IPS-20b (cell line): Measurements from ENCODE around the gene ANAPC7.
A peak's percentile ranks its signal among the peaks of the same experiment; 100 is the strongest.
"Not testable (repeated sequence)": the region's sequence is repeated elsewhere in the genome, so short reads cannot be mapped to it uniquely, and the experiment has no call there.

Source experiments
- H3K27ac ChIP-seq: one replicate; pipeline ENCODE4 v1.5.1; 2013; ENCODE audit warnings: low read length
- H3K27me3 ChIP-seq: 2 replicates; pipeline ENCODE4 v1.6.1; 2013; ENCODE audit warnings: mild to moderate bottlenecking, low read length, inconsistent platforms; ENCODE audit not compliant: insufficient read depth
- H3K36me3 ChIP-seq: 2 replicates; pipeline ENCODE4 v1.6.1; 2013; ENCODE audit warnings: low read depth, mild to moderate bottlenecking, inconsistent platforms, low read length, moderate library complexity; ENCODE audit not compliant: insufficient read depth
- H3K4me1 ChIP-seq: 2 replicates; pipeline ENCODE4 v1.6.1; 2013; ENCODE audit warnings: mild to moderate bottlenecking, control low read depth, inconsistent platforms, low read length, moderate library complexity; ENCODE audit not compliant: insufficient read depth
- H3K4me3 ChIP-seq: 2 replicates; pipeline ENCODE4 v1.5.1; 2013; ENCODE audit warnings: mild to moderate bottlenecking, low read length, inconsistent platforms
- H3K9ac ChIP-seq: 2 replicates; pipeline ENCODE4 v1.6.1; 2013; ENCODE audit warnings: low read depth, mild to moderate bottlenecking, inconsistent platforms, low read length, moderate library complexity
- H3K9me3 ChIP-seq: 2 replicates; pipeline ENCODE4 v1.6.1; 2013; ENCODE audit warnings: mild to moderate bottlenecking, low read depth, low read length, inconsistent platforms; ENCODE audit not compliant: insufficient read depth

The ANAPC7 gene

GRCh38 chr12:110421159-110421661, 17.7 kb upstream of the ANAPC7 start:
- Histone ChIP-seq H3K9me3 (no peaks in the 10 kb centered on the region), H3K9ac (no peak overlapping the region), H3K4me1 (0 out of 2 replicates have a peak, but pooled peaks cover 6% of the 10 kb centered on the region), H3K36me3 (no peaks in the 10 kb centered on the region), H3K27ac (no peak overlapping the region), H3K4me3 (no peak overlapping the region), H3K27me3 (no peaks in the 10 kb centered on the region)

- not testable (repeated sequence) for H3K9ac ChIP-seq, H3K4me1 ChIP-seq, H3K27ac ChIP-seq, H3K9me3 ChIP-seq, H3K4me3 ChIP-seq, H3K27me3 ChIP-seq, H3K36me3 ChIP-seq
Measured at GRCh38 chr12:110420644-110421043, 17.1 kb upstream of the ANAPC7 start.

- not testable (repeated sequence) for H3K27ac ChIP-seq
Measured at GRCh38 chr12:110417113-110417512, 13.6 kb upstream of the ANAPC7 start.

GRCh38 chr12:110410086-110410485, 6.6 kb upstream of the ANAPC7 start:
- H3K9me3 ChIP-seq, H3K27me3 ChIP-seq, H3K36me3 ChIP-seq, H3K27ac ChIP-seq, H3K4me3 ChIP-seq, H3K4me1 ChIP-seq, H3K9ac ChIP-seq: not testable (repeated sequence)

More at GRCh38 chr12:110417113-110417512, 13.6 kb upstream of the ANAPC7 start:
- H3K9me3 ChIP-seq, H3K4me1 ChIP-seq, H3K9ac ChIP-seq, H3K4me3 ChIP-seq, H3K36me3 ChIP-seq, H3K27me3 ChIP-seq: not testable (repeated sequence)

- not testable (repeated sequence) for H3K9ac ChIP-seq, H3K27ac ChIP-seq
Measured at GRCh38 chr12:110405126-110405662, 1.7 kb upstream of the ANAPC7 start.

GRCh38 chr12:110403976-110404682, 621 bp upstream of the ANAPC7 start:
- Histone ChIP-seq H3K27ac (peak overlapping the region; percentile 82), H3K9me3 (no peaks in the 10 kb centered on the region), H3K36me3 (peaks cover 20% of the 10 kb centered on the region), H3K27me3 (no peaks in the 10 kb centered on the region), H3K9ac (peak overlapping the region; percentile 94), H3K4me3 (peak overlapping the region; percentile 71), H3K4me1 (peaks cover 3% of the 10 kb centered on the region; the same call in 1 of the 2 replicates)

More at GRCh38 chr12:110405126-110405662, 1.7 kb upstream of the ANAPC7 start:
- H3K36me3 ChIP-seq: peaks cover 15% of the 10 kb centered on the region
- not testable (repeated sequence) for H3K4me3 ChIP-seq, H3K9me3 ChIP-seq, H3K4me1 ChIP-seq, H3K27me3 ChIP-seq

- no peaks in the 10 kb centered on the region for H3K9me3 ChIP-seq
- H3K4me1 ChIP-seq: no peaks in the 10 kb centered on the region
- H3K27ac ChIP-seq: no peak overlapping the region
- no peak overlapping the region for H3K9ac ChIP-seq
- no peak overlapping the region for H3K4me3 ChIP-seq
- H3K36me3 ChIP-seq: peaks cover 93% of the 10 kb centered on the region
- H3K27me3 ChIP-seq: no peaks in the 10 kb centered on the region
Measured at GRCh38 chr12:110382683-110383082, 20.8 kb downstream of the ANAPC7 start.

- Histone ChIP-seq H3K27ac (no peak overlapping the region), H3K9ac (no peak overlapping the region), H3K4me1 (no peaks in the 10 kb centered on the region), H3K27me3 (no peaks in the 10 kb centered on the region), H3K36me3 (peaks cover 90% of the 10 kb centered on the region), H3K4me3 (no peak overlapping the region), H3K9me3 (no peaks in the 10 kb centered on the region)
Measured at GRCh38 chr12:110379631-110380030, 23.9 kb downstream of the ANAPC7 start.

GRCh38 chr12:110379197-110379596, 24.3 kb downstream of the ANAPC7 start:
- H3K9ac ChIP-seq: no peak overlapping the region
- no peaks in the 10 kb centered on the region for H3K4me1 ChIP-seq
- no peaks in the 10 kb centered on the region for H3K27me3 ChIP-seq
- no peak overlapping the region for H3K4me3 ChIP-seq
- H3K36me3 ChIP-seq: peaks cover 90% of the 10 kb centered on the region
- no peak overlapping the region for H3K27ac ChIP-seq
- no peaks in the 10 kb centered on the region for H3K9me3 ChIP-seq

GRCh38 chr12:110378131-110378790, 25.2 kb downstream of the ANAPC7 start:
- not testable (repeated sequence) for H3K4me3 ChIP-seq, H3K9me3 ChIP-seq, H3K27ac ChIP-seq, H3K4me1 ChIP-seq, H3K9ac ChIP-seq, H3K27me3 ChIP-seq
- peaks cover 96% of the 10 kb centered on the region for H3K36me3 ChIP-seq

GRCh38 chr12:110373962-110374611, 29.4 kb downstream of the ANAPC7 start:
- H3K36me3 ChIP-seq: peaks cover 89% of the 10 kb centered on the region
- no peak overlapping the region for H3K27ac ChIP-seq
- no peak overlapping the region for H3K4me3 ChIP-seq

More at GRCh38 chr12:110373962-110374611, 29.4 kb downstream of the ANAPC7 start:
- Histone ChIP-seq H3K27me3 (no peaks in the 10 kb centered on the region), H3K9me3 (no peaks in the 10 kb centered on the region), H3K4me1 (no peaks in the 10 kb centered on the region), H3K9ac (no peak overlapping the region)
